Activated CD8-positive, alpha-beta memory T cell treated with anti-CD3 and anti-CD28 coated beads, Interleukin-2, amount 50 U/mL, for 1 hour (primary cell): Measurements from ENCODE around the gene MTMR2.
"Not testable (repeated sequence)": the region's sequence is repeated elsewhere in the genome, so short reads cannot be mapped to it uniquely, and the experiment has no call there.

ENCODE experiments used
- DNase-seq: peaks from one replicate; pipeline ENCODE4 v3.0.0-alpha.2; 2020; ENCODE audit errors: extremely low read depth

MTMR2 gene

GRCh38 chr11:95884802-95885201 lies 39.1 kb downstream of the MTMR2 start:
- DNase-seq: no peak

GRCh38 chr11:95884376-95884775 lies 39.5 kb downstream of the MTMR2 start:
- no peak for DNase-seq

- no peak for DNase-seq
Observed at GRCh38 chr11:95883381-95883780, 40.5 kb downstream of the MTMR2 start.

GRCh38 chr11:95877291-95877690 lies 46.6 kb downstream of the MTMR2 start:
- no peak for DNase-seq

GRCh38 chr11:95870877-95871276 lies 53.0 kb downstream of the MTMR2 start:
- DNase-seq: not testable (repeated sequence)

GRCh38 chr11:95867105-95867504 lies 56.8 kb downstream of the MTMR2 start:
- DNase-seq: no peak

GRCh38 chr11:95863486-95864140 lies 60.3 kb downstream of the MTMR2 start:
- no peak for DNase-seq

GRCh38 chr11:95860024-95860423 lies 63.9 kb downstream of the MTMR2 start:
- not testable (repeated sequence) for DNase-seq

GRCh38 chr11:95854362-95854761 lies 69.5 kb downstream of the MTMR2 start:
- not testable (repeated sequence) for DNase-seq

GRCh38 chr11:95853862-95854261 lies 70.0 kb downstream of the MTMR2 start:
- no peak for DNase-seq

- no peak for DNase-seq
Observed at GRCh38 chr11:95853138-95853537, 70.8 kb downstream of the MTMR2 start.

GRCh38 chr11:95850137-95850536 lies 73.8 kb downstream of the MTMR2 start:
- DNase-seq: no peak

- DNase-seq: no peak
Observed at GRCh38 chr11:95849087-95849825, 74.7 kb downstream of the MTMR2 start.

GRCh38 chr11:95845167-95845566 lies 78.7 kb downstream of the MTMR2 start:
- DNase-seq: no peak

- DNase-seq: peak; percentile 14
Observed at GRCh38 chr11:95835768-95836488, 88.0 kb downstream of the MTMR2 start.

- no peak for DNase-seq
Observed at GRCh38 chr11:95835351-95835750, 88.6 kb downstream of the MTMR2 start.

GRCh38 chr11:95833378-95833777 lies 90.5 kb downstream of the MTMR2 start:
- no peak for DNase-seq

GRCh38 chr11:95832763-95833162 lies 91.1 kb downstream of the MTMR2 start:
- no peak for DNase-seq

GRCh38 chr11:95831198-95831883 lies 92.6 kb downstream of the MTMR2 start:
- no peak for DNase-seq

- no peak for DNase-seq
Observed at GRCh38 chr11:95829580-95830259, 94.2 kb downstream of the MTMR2 start.

GRCh38 chr11:95827696-95828095 lies 96.2 kb downstream of the MTMR2 start:
- DNase-seq: no peak

- DNase-seq: no peak
Observed at GRCh38 chr11:95821640-95822039, 102.3 kb downstream of the MTMR2 start.
